GM10266 (cell line): Measurements from ENCODE around the gene AXIN1.
"Not testable (repeated sequence)": the region's sequence is repeated elsewhere in the genome, so short reads cannot be mapped to it uniquely, and the experiment has no call there.

Experiments
- DNase-seq: peaks from one replicate; pipeline ENCODE4 v3.0.0; 2012; ENCODE audit errors: extremely low spot score
- CTCF ChIP-seq: IDR thresholded peaks from 2 replicates; pipeline ENCODE4 v1.5.1; 2012; ENCODE audit warnings: mild to moderate bottlenecking, low read depth; ENCODE audit not compliant: control insufficient read depth, insufficient read depth; ENCODE audit errors: missing control alignments

AXIN1 gene

GRCh38 chr16:350203-350602 lies 2.3 kb downstream of the AXIN1 start:
- no peak for TF ChIP-seq CTCF
- no peak for DNase-seq

- peak; percentile 71 for DNase-seq
- no peak for TF ChIP-seq CTCF
Observed at GRCh38 chr16:349211-349610, 3.3 kb downstream of the AXIN1 start.

- DNase-seq, result not testable (repeated sequence)
Observed at GRCh38 chr16:348495-348894, 4.0 kb downstream of the AXIN1 start.

GRCh38 chr16:347203-347602 lies 5.3 kb downstream of the AXIN1 start:
- TF ChIP-seq CTCF, result no peak

GRCh38 chr16:346587-346986 lies 5.9 kb downstream of the AXIN1 start:
- no peak for DNase-seq
- no peak for TF ChIP-seq CTCF

More at GRCh38 chr16:347203-347602, 5.3 kb downstream of the AXIN1 start:
- no peak for DNase-seq

- no peak for DNase-seq
Observed at GRCh38 chr16:345772-346171, 6.8 kb downstream of the AXIN1 start.

GRCh38 chr16:342455-343213 lies 9.9 kb downstream of the AXIN1 start:
- no peak for DNase-seq
- TF ChIP-seq CTCF, result no peak

More at GRCh38 chr16:345772-346171, 6.8 kb downstream of the AXIN1 start:
- TF ChIP-seq CTCF, result no peak

GRCh38 chr16:341974-342336 lies 10.6 kb downstream of the AXIN1 start:
- DNase-seq, result not testable (repeated sequence)

GRCh38 chr16:341095-341973 lies 11.2 kb downstream of the AXIN1 start:
- not testable (repeated sequence) for DNase-seq
